Measurements from ENCODE around the gene NEIL1. TPM values are rescaled to one million over a fixed set of nuclear protein-coding genes. Genes with fewer than 3 reads are reported as not detected.

The NEIL1 gene
- total RNA-seq, 6 donors from 2014 or later: 41.8 to 272 (median 52.2) TPM

GRCh38 chr15:75363786-75364185, 16.9 kb downstream of the NEIL1 start:
- 89 to 90% methylated on average over 7 to 9 of the region's 9 CpGs for WGBS, 2 donors
- H3K9me3 ChIP-seq: no peaks in the 10 kb centered on the region
- peaks cover 5 to 16% (median 9%) of the 10 kb centered on the region in 4 donors for H3K4me1 ChIP-seq
- TF ChIP-seq EP300 (IDR thresholded peaks at IDR 0.05) (no peak), CTCF (IDR thresholded peaks at IDR 0.05) (no peak), POLR2A (IDR thresholded peaks at IDR 0.05) (no peak), POLR2AphosphoS5 (IDR thresholded peaks at IDR 0.05) (no peak)
- ATAC-seq (ENCODE audit: low FRiP score in 2 of 2) (no peak), DNase-seq (no peak)
- H3K27ac ChIP-seq: no peak overlapping the region
- H3K4me3 ChIP-seq: no peak overlapping the region
- H3K36me3 ChIP-seq: peaks cover 6 to 86% (median 76%) of the 10 kb centered on the region in 4 donors
- no peaks in the 10 kb centered on the region for H3K27me3 ChIP-seq

DNA sequence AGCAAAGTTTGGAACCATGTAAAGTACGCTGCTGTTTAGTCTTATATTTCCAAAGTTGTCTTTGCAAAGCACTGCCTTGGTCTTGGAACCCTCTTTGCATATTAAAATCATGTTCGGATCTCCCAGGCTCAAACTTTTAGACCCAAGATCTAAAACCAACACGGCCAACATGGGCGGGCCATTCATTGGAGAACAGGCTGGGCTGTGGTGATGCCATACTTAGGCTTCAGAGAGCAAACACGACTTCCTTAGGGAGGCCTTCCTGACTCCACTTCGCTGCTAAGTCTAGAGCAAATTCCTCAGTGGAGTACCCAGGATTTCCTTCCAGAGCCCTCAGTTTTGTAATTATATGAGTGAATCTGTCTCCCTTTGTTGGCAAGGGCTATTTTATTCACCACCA, 18.0 kb downstream of the NEIL1 start:
- TF ChIP-seq CTCF (IDR thresholded peaks at IDR 0.05): no peak
- no peak for TF ChIP-seq POLR2AphosphoS5 (IDR thresholded peaks at IDR 0.05)
- no peak for TF ChIP-seq EP300 (IDR thresholded peaks at IDR 0.05)
- TF ChIP-seq POLR2A (IDR thresholded peaks at IDR 0.05): no peak
- Histone ChIP-seq H3K27me3 (no peaks in the 10 kb centered on the region), H3K9me3 (no peaks in the 10 kb centered on the region), H3K27ac (no peak overlapping the region), H3K4me3 (no peak overlapping the region), H3K4me1 (peaks cover 13 to 25% (median 18%) of the 10 kb centered on the region in 4 donors), H3K36me3 (peaks cover 6 to 75% (median 65%) of the 10 kb centered on the region in 4 donors)
- no peak for ATAC-seq (ENCODE audit: low FRiP score in 2 of 2)
- 91 to 94% methylated on average over 6 of the region's 6 CpGs for WGBS, 2 donors
- no peak for DNase-seq

DNA sequence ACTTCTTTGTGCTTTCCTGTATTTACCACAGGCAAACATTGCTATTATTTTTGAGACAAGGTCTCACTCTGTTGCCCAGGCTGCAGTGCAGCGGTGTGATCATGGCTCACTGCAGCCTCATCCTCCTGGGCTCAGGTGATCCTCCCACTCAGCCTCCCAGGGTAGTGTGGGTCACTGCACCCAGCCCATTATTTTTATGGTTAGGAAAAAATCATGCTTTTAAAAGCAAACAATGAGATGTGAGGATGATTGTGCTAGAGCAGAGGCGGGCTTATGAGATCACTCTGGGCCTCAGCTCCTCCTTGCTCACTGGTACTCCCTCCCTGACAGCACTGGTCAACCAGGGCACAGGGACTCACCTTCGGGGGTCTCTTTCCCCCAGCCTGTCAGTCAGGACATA, 19.3 kb downstream of the NEIL1 start:
- WGBS, 2 donors: 88 to 100% methylated on average over 2 to 3 of the region's 3 CpGs
- no peaks in the 10 kb centered on the region for H3K9me3 ChIP-seq
- no peak for ATAC-seq (ENCODE audit: low FRiP score in 2 of 2)
- H3K36me3 ChIP-seq: peaks cover 6 to 70% (median 54%) of the 10 kb centered on the region in 4 donors
- H3K27ac ChIP-seq: no peak overlapping the region
- H3K4me3 ChIP-seq: no peak overlapping the region
- no peaks in the 10 kb centered on the region for H3K27me3 ChIP-seq
- DNase-seq: no peak
- H3K4me1 ChIP-seq: peaks cover 13 to 25% (median 18%) of the 10 kb centered on the region in 4 donors
- TF ChIP-seq POLR2AphosphoS5 (IDR thresholded peaks at IDR 0.05): no peak
- no peak for TF ChIP-seq POLR2A (IDR thresholded peaks at IDR 0.05)
- TF ChIP-seq CTCF (IDR thresholded peaks at IDR 0.05): no peak
- TF ChIP-seq EP300 (IDR thresholded peaks at IDR 0.05): no peak

DNA sequence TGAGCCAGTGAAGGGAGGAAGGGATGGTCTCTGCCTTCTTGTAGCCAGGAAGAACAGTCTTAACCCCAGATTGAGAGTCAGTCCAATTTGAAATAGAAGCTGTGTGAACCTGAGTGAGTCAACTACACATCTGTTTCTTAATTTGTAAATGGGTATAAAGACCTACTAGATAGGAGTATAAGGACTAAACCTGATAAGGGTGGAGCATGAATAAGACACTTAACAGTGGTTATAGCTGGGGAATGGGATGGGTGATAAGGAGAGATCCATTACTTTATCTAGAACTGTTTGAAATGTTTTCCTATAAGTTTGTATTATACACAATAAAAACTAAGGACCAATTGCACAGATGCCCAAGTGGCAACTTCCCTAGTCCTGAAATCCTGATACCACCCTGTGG, 20.2 kb downstream of the NEIL1 start:
- peaks cover 4 to 70% (median 55%) of the 10 kb centered on the region in 4 donors for H3K36me3 ChIP-seq

More for the DNA sequence above, 20.2 kb downstream of the NEIL1 start:
- ATAC-seq (ENCODE audit: low FRiP score in 2 of 2): no peak
- Histone ChIP-seq H3K4me3 (peak overlapping the region in 1 of 4 donors; percentile 87), H3K4me1 (peaks cover 13 to 25% (median 18%) of the 10 kb centered on the region in 4 donors), H3K9me3 (no peaks in the 10 kb centered on the region), H3K27ac (peak overlapping the region in 2 of 4 donors; percentile 96 to 100), H3K27me3 (no peaks in the 10 kb centered on the region)
- TF ChIP-seq POLR2AphosphoS5 (IDR thresholded peaks at IDR 0.05) (no peak), CTCF (IDR thresholded peaks at IDR 0.05) (no peak), POLR2A (IDR thresholded peaks at IDR 0.05) (no peak), EP300 (IDR thresholded peaks at IDR 0.05) (no peak)
- no peak for DNase-seq
